Fibroblast of lung (primary cell): Measurements from ENCODE around the gene INSYN2A.

Experiments
- EZH2 ChIP-seq: IDR thresholded peaks from 2 replicates; pipeline ENCODE4 v1.5.1; 2012; ENCODE audit warnings: low read length, control low read depth, mild to moderate bottlenecking; ENCODE audit errors: missing control alignments
- TF ChIP-seq, protein P1 (sequence below), 2 donors: IDR thresholded peaks in 1 of 2; conservative IDR thresholded peaks in 1 of 2; 1 replicate in 1 of 2; 2 replicates in 1 of 2; pipeline ENCODE4 v1.5.1; 2011 to 2012; ENCODE audit warnings: low read length in 2 of 2, control low read depth in 1 of 2, inconsistent platforms in 1 of 2, low read depth in 1 of 2, mild to moderate bottlenecking in 1 of 2

DNA sequence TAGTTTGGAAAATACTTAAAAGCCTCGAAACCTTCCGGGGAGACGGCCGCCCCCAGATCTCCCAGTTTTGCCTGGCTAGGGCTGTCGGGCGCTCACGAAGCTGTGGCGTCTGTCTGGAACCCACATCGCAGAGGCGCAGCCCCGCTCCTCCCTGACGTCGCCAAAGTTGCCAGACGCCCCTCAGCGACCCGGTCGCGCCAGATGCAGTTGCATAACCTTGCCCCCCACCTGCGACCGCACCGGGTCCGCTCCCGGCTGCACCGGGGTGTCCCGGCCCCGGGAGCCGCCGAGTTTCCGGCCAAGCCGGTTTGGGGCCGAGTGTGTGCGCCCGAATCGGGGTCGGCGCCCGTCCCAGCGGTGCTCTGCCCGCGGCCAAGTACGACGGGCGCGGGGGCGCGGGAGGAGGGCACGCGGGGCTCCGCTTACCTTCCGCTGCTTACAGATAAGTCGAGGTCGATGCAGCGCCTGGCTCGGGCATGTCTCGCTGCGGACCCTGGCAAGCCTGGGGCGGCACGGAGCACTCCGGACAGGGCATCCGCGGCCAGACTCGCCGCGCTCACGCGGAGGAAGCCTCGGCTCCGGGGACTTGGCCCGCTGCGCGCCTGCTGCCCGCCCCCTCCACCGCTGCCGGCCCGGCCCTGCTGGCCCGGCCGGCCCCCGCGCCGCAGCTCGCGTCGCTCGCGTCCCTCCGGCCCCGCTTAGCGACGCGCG, 665 bp downstream of the INSYN2A start:
- TF ChIP-seq, protein P1, sequence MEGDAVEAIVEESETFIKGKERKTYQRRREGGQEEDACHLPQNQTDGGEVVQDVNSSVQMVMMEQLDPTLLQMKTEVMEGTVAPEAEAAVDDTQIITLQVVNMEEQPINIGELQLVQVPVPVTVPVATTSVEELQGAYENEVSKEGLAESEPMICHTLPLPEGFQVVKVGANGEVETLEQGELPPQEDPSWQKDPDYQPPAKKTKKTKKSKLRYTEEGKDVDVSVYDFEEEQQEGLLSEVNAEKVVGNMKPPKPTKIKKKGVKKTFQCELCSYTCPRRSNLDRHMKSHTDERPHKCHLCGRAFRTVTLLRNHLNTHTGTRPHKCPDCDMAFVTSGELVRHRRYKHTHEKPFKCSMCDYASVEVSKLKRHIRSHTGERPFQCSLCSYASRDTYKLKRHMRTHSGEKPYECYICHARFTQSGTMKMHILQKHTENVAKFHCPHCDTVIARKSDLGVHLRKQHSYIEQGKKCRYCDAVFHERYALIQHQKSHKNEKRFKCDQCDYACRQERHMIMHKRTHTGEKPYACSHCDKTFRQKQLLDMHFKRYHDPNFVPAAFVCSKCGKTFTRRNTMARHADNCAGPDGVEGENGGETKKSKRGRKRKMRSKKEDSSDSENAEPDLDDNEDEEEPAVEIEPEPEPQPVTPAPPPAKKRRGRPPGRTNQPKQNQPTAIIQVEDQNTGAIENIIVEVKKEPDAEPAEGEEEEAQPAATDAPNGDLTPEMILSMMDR (conservative IDR thresholded peaks at IDR 0.05 in 1 of 2, IDR thresholded peaks at IDR 0.05 in 1 of 2; ENCODE audit: low read depth in 1 of 2, low read length in 2 of 2) = no peak
- TF ChIP-seq EZH2 = peak; percentile 18
